ENCODE measurements around the gene ELOF1.
"Not testable (repeated sequence)": the region's sequence is repeated elsewhere in the genome, so short reads cannot be mapped to it uniquely, and the experiment has no call there.

ELOF1 gene

DNA sequence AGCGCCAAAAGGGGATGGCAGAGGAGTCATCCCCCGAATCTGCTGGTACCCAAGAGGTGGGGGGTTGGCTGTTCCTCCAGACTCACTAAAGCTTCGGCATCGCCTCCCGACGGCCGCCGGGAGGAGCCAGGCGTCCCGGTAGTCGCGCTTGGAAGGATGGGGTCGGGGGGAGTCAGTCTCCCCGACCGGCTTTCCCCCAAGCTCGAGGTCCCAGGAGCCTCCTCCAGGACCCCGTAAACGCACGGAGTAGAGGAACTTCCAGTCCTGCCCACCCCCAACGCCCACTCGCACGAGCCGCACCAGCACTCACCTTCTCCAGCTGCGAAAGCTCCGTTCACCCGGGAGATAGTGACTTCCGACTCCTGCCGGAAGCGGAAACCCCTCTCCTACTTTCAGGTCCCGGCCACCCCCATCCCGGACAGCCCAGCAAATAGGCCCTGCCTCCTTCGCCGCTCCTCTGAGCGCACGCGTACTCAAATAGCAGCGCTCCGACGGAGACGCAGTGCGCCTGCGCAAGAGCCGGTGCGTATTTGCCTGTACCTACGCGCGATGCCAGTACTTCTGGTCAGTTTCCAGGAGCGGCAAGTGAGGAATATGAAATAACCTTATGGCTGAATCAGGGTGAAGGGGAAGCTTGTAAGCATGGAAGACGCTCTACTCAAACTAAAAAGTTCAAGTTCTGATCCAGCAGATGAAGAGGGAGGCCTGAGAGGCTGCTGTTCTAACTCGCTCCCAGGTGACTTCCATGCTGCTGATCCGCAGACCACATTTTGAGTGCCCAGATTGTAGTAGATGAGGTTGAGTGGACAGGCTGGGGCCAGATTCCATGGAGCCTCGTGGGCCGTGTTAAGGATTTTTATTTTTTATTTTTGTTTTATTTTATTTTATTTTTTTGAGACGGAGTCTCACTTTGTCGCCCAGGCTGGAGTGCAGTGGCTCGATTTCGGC lies at the start of gene ELOF1:
ELOF1 (minus strand) TSS at position 350 of the 948 bp plus-strand sequence. CDS start 4,883 bp downstream, outside the sequence.
- DNase-seq (ENCODE audit: low read depth): peak; percentile 95

- DNase-seq (ENCODE audit: low read depth): no peak
These were observed 47.5 kb upstream of the ELOF1 start for GRCh38 chr19:11606484-11606883.

DNA sequence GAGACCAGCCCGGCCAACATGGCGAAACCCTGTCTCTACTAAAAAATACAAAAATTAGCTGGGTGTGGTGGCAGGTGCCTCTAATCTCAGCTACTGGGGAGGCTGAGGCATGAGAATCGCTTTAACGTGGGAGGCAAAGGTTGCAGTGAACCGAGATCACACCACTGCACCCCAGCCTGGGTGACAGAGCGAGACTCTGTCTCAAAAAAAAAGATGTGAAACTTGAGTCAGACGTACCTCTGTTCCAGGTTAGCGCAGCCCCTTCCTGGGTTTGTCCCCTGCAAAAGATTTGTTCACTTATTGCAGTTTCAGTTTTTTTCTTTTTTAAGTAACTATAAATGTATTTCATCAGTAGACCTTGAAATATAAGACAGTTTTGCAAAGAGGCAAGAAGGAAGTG lies 40.7 kb upstream of the ELOF1 start:
- DNase-seq (ENCODE audit: low read depth): not testable (repeated sequence)

GRCh38 chr19:11598746-11599145 lies 39.7 kb upstream of the ELOF1 start:
- DNase-seq (ENCODE audit: low read depth): no peak

GRCh38 chr19:11598103-11598483 lies 39.1 kb upstream of the ELOF1 start:
- DNase-seq (ENCODE audit: low read depth): no peak

GRCh38 chr19:11597202-11598102 lies 38.4 kb upstream of the ELOF1 start, which contains the start of gene ZNF627:
Gene ZNF627, plus strand, starts transcription at chr19:11597483. Its CDS starts 145 bp downstream, at chr19:11597628.
- peak; percentile 97 for DNase-seq (ENCODE audit: low read depth)

DNA sequence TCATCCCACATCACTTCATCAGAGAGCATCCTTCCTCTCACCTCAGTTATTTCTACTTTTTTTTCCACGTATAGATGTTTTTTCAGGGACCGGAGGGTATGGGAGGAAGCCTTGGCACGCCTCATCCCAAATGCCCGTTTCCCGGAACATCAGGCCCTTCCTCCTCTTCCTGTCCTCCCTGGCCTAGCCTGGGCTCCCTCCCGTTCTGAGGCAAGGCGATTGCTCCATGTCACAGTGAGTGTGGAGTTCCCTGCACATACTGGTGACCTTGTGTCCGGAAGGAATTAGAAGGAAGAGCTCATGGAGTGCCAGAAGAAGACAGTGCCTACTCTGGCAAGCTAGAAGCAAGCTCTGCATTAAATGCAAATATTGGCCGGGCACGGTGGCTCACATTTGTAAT lies 37.1 kb upstream of the ELOF1 start:
- DNase-seq (ENCODE audit: low read depth): no peak

GRCh38 chr19:11594084-11594483 lies 35.1 kb upstream of the ELOF1 start:
- no peak for DNase-seq (ENCODE audit: low read depth)

DNA sequence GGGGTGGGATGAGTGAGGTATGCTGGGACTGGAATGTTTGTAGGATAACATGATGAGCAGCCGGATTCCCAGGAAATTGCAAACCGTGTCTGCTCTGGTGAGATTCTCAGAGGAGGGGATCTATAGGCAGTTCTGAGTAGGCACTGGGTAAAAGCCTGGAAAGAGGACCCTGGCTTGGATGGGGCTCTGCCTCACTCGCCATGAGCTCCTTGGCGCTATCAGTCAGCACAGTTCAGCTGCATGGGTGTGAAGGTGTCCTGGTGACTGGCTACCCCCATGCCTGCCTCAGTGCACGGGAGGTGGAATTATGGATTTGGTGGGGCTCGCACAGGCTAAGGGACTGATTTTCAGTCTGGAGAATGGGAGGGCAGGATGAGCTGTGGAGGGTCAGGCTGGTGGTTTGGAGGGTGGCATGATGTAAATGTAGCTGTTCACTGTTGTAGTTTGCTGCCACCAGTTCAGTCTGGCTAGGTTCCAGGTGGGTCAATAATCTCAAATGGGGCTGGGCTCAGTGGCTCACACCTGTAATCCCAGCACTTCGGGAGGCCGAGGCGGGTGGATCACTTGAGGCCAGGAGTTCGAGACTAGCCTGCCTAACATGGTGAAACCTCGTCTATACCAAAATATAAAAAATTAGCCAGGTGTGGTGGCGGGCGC lies 29.1 kb upstream of the ELOF1 start:
- DNase-seq (ENCODE audit: low read depth): no peak

- DNase-seq (ENCODE audit: low read depth): no peak
These were observed 28.4 kb upstream of the ELOF1 start for GRCh38 chr19:11587302-11587974.

DNA sequence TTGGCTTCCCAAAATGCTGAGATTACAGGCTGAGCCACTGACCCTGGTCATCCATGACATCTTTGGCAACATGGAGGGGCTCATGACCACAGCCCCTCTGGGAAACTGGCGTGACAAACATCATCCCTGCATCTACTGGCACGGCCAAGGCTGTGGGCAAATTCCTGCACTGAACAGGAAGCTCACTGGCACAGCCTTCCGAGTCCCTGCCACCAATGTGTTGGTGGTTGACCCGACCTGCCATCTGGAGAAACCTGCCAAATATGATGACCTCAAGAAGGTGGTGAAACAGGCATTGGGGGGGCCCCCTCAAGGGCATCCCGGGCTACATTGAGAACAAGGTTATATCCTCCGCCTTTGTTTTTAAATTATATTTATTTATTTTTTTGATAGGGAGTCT lies 27.3 kb upstream of the ELOF1 start:
- no peak for DNase-seq (ENCODE audit: low read depth)

DNA sequence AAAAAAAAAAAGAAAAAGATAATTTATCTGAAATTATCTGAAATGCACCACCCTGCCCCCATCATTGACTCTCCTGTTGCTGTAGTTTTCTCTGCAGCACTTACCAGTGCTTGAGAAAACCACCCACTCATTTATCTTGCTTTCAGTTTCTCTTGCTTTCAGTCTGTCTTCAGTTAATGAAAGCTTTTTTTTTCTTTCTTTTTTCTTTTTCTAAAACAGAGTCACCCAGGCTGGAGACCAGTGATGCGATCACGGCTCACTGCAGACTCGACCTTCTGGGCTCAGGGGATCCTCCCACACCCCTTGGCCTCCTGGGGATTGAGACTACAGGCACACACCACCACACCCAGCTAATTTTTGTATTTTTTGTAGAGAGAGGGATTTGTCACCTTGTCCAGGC lies 22.7 kb upstream of the ELOF1 start:
- no peak for DNase-seq (ENCODE audit: low read depth)

- no peak for DNase-seq (ENCODE audit: low read depth)
These were observed 21.1 kb upstream of the ELOF1 start for GRCh38 chr19:11580116-11580515.

DNA sequence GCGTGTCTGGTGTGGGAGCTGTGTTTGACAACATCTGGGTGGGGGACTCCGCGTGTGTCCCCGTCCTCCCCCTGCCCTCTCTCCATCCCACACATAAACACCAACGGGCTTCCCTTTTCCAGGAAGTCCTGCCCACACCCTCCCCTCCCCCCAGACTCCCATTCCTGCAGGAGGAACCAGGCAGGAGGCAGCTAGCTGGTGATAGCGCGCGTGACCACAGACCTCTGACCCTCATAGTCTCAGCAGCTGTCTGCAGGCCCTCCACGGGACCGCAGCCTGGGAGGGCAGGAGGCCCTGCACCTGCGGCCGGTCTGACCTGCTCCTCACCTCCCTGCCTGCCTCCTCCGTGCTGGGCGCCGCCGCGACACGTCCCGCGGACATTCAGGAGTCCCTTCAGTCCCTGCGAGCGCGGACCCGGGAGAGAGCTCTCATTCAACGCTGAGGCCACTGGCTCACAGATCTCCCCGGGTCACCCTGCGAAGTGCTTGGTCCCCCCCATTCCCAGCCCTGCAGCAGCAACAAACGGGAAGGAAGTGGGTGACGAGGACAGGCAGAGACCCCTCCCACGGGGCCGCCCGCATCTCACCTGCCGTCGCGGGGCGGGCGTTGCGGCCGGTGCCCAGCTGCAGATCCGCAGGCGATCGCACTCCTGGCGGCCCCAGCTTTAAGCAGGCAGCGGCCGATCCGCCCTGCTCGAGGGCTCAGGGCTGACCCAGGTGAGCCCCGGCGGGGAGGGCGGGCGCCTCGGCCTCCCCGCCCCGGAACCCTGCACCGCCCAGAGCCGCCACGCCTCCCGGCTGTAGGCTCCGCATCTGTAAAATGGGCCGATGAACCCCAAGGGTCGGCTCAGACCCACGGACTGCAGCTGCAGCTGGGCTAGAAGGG lies 19.5 kb upstream of the ELOF1 start:
- DNase-seq (ENCODE audit: low read depth): no peak

DNA sequence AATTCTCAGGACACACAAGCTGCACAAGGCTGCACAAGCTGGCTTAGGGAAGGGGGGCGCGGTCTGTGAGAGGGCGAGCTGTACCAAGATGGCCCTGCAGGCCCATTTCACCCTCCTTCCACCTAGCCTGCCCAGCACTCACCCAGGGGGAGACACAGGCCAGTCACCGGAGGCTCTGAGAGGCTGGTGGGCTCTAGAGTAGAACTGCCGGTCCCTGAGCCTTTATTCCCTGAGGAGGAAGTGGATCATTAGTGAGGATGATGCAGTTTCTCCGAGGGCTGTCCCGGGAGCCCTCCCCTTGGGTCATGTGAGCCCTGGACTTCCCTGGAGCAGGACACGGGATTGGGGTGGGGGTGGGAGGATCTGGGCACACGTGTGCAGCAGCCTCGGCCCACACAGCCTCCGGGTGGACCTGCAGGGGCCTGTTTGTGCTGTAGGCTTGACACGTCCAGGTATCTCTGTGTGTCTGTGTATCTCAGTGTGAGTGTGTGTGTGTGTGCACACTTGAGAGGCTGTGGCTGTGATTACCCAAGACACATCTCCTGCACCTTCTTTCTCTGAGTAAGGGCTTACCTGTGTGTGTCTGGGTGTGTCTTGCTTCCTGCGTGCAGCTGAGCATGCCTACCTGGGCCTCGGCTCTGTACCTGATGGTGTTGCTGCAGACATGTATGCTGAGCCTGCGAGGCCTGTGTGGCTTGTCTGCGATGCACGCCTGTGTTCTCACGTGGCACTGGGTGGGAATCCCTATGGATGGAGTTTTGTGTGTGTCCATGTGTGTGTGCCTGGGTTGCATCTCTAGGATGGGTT lies 18.6 kb upstream of the ELOF1 start, which contains the start of gene ACP5:
ACP5 (minus strand) TSS at position 195 of the 807 bp plus-strand sequence. CDS start 328 bp downstream, outside the sequence.
- DNase-seq (ENCODE audit: low read depth): no peak

DNA sequence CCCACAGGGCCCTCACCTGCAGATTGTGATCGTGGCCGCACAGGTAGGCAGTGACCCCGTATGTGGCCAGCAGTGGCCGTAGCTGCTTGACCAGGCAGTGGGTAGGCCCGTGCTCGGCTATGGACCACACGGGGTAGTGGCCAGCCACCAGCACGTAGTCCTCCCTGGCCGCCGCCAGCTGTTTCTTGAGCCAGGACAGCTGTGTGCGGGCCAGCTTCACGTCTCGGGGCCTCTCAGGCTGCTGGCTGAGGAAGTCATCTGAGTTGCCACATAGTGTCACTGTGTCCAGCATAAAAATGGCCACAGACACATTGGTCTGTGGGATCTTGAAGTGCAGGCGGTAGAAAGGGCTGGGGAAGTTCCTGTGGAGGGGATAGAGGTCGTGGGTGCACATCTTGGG lies 17.2 kb upstream of the ELOF1 start:
- no peak for DNase-seq (ENCODE audit: low read depth)

DNA sequence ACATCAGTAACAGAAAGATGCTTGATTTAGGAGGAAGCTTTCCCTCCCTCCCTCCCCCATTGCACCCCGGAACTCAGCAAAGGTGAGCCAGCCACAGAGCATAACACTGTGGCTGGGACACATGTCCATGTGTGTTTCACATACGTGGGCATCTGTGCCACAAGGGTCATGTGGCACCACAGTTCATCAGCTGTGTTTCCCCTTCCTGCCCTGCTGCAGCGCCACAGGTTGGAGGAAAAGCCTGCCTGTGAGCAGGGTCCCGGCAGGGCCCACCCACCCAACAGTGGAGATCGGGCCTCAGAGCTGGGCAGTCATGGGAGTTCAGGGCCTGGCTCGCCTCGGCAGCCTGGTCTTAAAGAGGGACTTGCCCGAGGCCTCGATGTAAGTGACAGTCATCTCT lies 15.7 kb upstream of the ELOF1 start:
- DNase-seq (ENCODE audit: low read depth): no peak

- DNase-seq (ENCODE audit: low read depth): not testable (repeated sequence)
These were observed 14.7 kb upstream of the ELOF1 start for GRCh38 chr19:11573763-11574162.

DNA sequence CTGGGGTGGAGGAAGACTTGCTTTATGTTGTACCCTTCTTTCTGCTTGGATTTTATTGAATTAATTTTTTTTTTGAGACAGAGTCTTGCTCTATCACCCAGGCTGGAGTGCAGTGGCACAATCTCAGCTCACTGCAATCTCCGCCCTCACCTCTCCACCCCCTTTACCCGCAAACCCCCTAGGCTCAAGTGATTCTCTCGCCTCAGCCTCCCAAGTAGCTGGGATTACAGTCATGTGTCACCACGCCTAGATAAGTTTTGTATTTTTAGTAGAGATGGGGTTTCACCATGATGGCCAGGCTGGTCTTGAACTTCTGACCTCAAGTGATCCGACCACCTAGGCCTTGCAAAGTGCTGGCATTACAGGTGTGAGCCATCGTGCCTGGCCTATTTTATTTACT lies 14.3 kb upstream of the ELOF1 start:
- DNase-seq (ENCODE audit: low read depth): not testable (repeated sequence)

Data from GM04504 (cell line).